ENCODE data around the gene SKAP1.

- TF ChIP-seq, protein P1, sequence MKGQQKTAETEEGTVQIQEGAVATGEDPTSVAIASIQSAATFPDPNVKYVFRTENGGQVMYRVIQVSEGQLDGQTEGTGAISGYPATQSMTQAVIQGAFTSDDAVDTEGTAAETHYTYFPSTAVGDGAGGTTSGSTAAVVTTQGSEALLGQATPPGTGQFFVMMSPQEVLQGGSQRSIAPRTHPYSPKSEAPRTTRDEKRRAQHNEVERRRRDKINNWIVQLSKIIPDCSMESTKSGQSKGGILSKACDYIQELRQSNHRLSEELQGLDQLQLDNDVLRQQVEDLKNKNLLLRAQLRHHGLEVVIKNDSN (IDR thresholded peaks at IDR 0.05; ENCODE audit: borderline replicate concordance, low read depth), result no peak
- no peak for TF ChIP-seq SMC3 (IDR thresholded peaks at IDR 0.05; ENCODE audit: low read depth, low read length)
- no peak for TF ChIP-seq POLR2AphosphoS5 (IDR thresholded peaks at IDR 0.05; ENCODE audit: low read depth, low read length)
- TF ChIP-seq, protein P2, sequence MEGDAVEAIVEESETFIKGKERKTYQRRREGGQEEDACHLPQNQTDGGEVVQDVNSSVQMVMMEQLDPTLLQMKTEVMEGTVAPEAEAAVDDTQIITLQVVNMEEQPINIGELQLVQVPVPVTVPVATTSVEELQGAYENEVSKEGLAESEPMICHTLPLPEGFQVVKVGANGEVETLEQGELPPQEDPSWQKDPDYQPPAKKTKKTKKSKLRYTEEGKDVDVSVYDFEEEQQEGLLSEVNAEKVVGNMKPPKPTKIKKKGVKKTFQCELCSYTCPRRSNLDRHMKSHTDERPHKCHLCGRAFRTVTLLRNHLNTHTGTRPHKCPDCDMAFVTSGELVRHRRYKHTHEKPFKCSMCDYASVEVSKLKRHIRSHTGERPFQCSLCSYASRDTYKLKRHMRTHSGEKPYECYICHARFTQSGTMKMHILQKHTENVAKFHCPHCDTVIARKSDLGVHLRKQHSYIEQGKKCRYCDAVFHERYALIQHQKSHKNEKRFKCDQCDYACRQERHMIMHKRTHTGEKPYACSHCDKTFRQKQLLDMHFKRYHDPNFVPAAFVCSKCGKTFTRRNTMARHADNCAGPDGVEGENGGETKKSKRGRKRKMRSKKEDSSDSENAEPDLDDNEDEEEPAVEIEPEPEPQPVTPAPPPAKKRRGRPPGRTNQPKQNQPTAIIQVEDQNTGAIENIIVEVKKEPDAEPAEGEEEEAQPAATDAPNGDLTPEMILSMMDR (IDR thresholded peaks at IDR 0.05), result no peak
- TF ChIP-seq MEF2A (IDR thresholded peaks at IDR 0.05; ENCODE audit: borderline replicate concordance, low read depth), result no peak
- TF ChIP-seq PBX3 (IDR thresholded peaks at IDR 0.05), result no peak
- TF ChIP-seq NFIC (IDR thresholded peaks at IDR 0.05; ENCODE audit: borderline replicate concordance), result no peak
- no peak for TF ChIP-seq GATA2 (CRISPR knock-in tag; IDR thresholded peaks at IDR 0.05)
- TF ChIP-seq ELF1 (IDR thresholded peaks at IDR 0.05), result no peak
- TF ChIP-seq NRF1 (IDR thresholded peaks at IDR 0.05; ENCODE audit: low read depth, low read length), result no peak
Measured at GRCh38 chr17:48225725-48226567, 204.1 kb downstream of the SKAP1 start.

All from SK-N-SH (cell line).